Erythroblast (primary cell): Measurements from ENCODE around the gene PLD2.

Source experiments
- GATA1 ChIP-seq: IDR thresholded peaks from 2 replicates; pipeline ENCODE4 v1.6.1; 2011; ENCODE audit warnings: low read depth, mild to moderate bottlenecking, control low read depth, low read length, moderate library complexity
- POLR2A ChIP-seq: IDR thresholded peaks from 2 replicates; pipeline ENCODE4 v1.6.1; 2011; ENCODE audit warnings: mild to moderate bottlenecking, low read length

- TF ChIP-seq GATA1 (no peak), POLR2A (no peak)
These were observed 29.3 kb downstream of the PLD2 start for GRCh38 chr17:4836221-4836620.
